B cell (primary cell): ENCODE results near the gene THBD.

Experiments used
- CTCF ChIP-seq: fragments of 200-600 bp; IDR thresholded peaks from one replicate; pipeline ENCODE4 v1.8.0; 2022; ENCODE audit warnings: antibody characterized with exemption, mild to moderate bottlenecking
- EZH2 ChIP-seq: IDR thresholded peaks from 2 replicates; pipeline ENCODE4 v1.6.1; 2012; ENCODE audit warnings: borderline replicate concordance, low read depth, mild to moderate bottlenecking, moderate library complexity, low read length; ENCODE audit not compliant: insufficient read depth, poor library complexity, severe bottlenecking

- TF ChIP-seq CTCF (no peak), EZH2 (no peak)
These were observed 10.4 kb upstream of the THBD start for GRCh38 chr20:23059846-23060245.
